ENCODE data around the gene RHBDL1.

Gene RHBDL1

DNA sequence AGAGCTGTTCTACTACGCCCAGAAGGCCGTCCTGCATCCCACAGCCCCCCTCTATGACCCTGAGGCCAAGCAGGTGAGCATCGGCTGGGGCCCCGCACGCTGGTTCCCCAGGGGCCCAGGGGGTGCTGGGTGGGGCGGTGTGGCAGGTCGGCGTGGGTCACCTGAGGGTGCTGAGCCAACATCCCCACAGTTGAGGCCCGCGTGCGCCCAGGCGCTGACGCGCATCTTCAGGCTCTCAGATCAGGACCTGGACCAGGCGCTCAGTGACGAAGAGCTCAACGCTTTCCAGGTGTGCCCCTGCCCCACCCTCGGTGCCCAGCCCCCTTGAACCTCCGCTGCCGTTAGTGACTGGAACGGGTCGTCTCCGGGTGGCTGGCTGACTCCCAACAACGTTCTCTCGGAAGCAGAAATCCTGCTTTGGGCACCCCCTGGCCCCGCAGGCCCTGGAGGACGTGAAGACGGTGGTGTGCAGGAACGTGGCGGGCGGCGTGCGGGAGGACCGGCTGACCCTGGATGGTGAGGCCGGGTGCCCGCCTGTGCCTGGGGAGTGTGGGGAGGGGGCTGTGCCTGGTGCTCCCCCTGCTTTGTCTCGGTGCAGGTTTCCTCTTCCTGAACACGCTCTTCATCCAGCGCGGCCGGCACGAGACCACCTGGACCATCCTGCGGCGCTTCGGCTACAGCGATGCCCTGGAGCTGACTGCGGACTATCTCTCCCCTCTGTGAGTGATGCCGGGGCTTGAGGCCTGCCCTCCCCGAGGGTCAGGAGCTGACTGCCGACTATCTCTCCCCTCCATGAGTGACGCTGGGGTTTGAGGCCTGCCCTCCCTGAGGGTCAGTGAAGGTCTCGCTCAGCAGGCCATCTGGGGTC lies 4.8 kb upstream of the RHBDL1 start:
- peaks cover 10% of the 10 kb centered on the region for H3K36me3 Mint-ChIP-seq
- peaks cover 7% of the 10 kb centered on the region for H3K27me3 Mint-ChIP-seq
- no peaks in the 10 kb centered on the region for H3K9me3 Mint-ChIP-seq
- no peak for DNase-seq (ENCODE audit: low spot score in 2 of 2)
- H3K27ac Mint-ChIP-seq: no peak overlapping the region
- no peak for ATAC-seq (ENCODE audit: low read depth)
- peaks cover 9% of the 10 kb centered on the region for H3K4me1 Mint-ChIP-seq
- H3K4me3 Mint-ChIP-seq: no peak overlapping the region

DNA sequence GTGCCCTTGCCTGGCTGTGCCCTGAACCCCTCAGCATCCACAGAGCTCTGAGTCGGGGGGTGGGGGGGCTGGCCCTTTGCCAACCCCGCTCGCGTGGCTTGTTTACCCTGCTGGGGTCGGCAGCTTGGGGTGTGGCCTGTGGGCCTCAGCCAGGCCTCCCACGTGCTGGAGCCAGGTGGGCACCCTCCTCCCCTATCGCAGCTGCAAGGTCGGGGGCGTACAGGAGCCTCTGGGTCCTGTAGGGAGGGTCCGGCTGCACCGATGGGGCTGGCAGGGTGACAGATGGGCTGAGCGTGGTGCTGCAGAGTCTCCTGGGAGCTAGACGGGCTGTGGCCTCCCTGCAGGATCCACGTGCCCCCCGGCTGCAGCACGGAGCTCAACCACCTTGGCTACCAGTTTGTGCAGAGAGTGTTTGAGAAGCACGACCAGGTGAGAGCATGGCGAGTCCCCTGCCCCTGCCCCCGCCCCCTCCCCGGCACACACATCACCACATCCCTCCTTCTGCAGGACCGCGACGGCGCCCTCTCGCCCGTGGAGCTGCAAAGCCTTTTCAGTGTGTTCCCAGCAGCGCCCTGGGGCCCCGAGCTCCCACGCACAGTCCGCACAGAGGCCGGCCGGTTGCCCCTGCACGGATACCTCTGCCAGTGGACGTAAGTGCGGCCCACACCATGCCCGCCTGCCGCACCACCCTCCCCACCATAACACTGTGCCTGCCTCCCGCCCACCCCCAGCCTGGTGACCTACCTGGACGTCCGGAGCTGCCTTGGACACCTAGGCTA lies 3.9 kb upstream of the RHBDL1 start:
- ATAC-seq (ENCODE audit: low read depth): no peak
- Mint-ChIP-seq H3K27me3 (peaks cover 7% of the 10 kb centered on the region), H3K9me3 (no peaks in the 10 kb centered on the region), H3K4me3 (no peak overlapping the region), H3K27ac (no peak overlapping the region), H3K4me1 (peaks cover 9% of the 10 kb centered on the region), H3K36me3 (peaks cover 10% of the 10 kb centered on the region)
- DNase-seq (ENCODE audit: low spot score in 2 of 2): no peak

DNA sequence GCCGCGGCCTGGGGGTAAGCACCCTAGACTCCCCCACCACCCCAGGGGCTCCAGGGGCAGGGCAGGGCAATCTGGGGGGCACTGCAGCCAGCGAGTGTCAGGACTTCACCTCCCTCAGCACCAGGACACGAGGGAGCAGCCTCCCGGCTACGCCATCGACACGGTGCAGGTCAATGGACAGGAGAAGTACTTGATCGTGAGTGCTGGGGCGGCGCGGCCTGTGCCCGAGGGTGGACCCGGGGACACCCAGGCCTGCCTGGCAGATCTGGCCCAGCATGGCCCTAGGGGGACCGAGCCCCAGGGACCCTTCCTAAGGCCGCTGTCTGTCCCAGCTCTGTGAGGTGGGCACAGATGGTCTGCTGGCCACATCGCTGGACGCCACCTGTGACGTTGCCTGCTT lies 3.1 kb upstream of the RHBDL1 start:
- Mint-ChIP-seq H3K27ac (no peak overlapping the region), H3K9me3 (no peaks in the 10 kb centered on the region), H3K27me3 (peaks cover 7% of the 10 kb centered on the region), H3K4me3 (no peak overlapping the region), H3K4me1 (peaks cover 9% of the 10 kb centered on the region), H3K36me3 (peaks cover 10% of the 10 kb centered on the region)
- DNase-seq (ENCODE audit: low spot score in 2 of 2): no peak
- ATAC-seq (ENCODE audit: low read depth): no peak

DNA sequence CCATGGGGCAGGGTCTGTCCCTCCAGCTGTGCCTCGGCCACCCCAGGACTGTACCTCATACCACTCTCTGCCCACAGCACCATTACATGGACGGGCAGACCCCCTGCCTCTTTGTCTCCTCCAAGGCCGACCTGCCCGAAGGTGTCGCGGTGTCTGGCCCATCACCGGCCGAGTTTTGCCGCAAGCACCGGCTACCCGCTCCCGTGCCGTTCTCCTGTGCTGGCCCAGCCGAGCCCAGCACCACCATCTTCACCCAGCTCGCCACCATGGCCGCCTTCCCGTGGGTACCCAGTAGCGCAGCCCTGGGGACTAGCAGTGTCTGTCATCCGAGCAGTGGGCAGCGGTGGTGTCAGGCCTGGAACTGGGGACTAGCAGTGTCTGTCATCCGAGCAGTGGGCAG lies 2.6 kb upstream of the RHBDL1 start:
- Mint-ChIP-seq H3K36me3 (peaks cover 10% of the 10 kb centered on the region), H3K9me3 (no peaks in the 10 kb centered on the region), H3K27ac (no peak overlapping the region), H3K27me3 (peaks cover 8% of the 10 kb centered on the region), H3K4me1 (peaks cover 6% of the 10 kb centered on the region), H3K4me3 (no peak overlapping the region)
- ATAC-seq (ENCODE audit: low read depth) (no peak), DNase-seq (ENCODE audit: low spot score in 2 of 2) (no peak)

DNA sequence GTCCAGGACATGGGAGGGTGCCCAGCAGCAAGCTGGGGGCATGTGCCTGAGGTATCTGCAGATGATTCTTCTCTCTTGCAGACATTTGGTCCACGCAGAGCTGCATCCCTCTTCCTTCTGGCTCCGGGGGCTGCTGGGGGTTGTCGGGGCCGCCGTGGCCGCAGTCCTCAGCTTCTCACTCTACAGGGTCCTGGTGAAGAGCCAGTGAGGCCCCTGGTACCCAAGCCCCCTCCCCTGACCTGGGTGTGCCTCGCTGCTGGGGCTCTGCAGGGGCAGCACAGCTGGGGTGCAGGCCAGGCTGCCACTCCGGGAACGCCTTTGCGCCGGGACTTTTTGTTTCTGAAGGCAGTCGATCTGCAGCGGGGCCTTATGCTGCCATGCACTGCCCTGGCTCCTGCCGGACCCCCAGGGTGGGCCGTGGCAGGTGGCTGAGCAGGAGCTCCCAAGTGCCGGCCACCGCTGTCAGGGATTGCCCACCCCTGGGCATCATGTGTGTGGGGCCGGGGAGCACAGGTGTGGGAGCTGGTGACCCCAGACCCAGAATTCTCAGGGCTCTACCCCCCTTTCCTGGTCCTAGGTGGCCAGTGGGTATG lies 2.0 kb upstream of the RHBDL1 start:
- DNase-seq (ENCODE audit: low spot score in 2 of 2) (no peak), ATAC-seq (ENCODE audit: low read depth) (no peak)
- Mint-ChIP-seq H3K4me1 (peaks cover 9% of the 10 kb centered on the region), H3K27me3 (peaks cover 8% of the 10 kb centered on the region), H3K9me3 (no peaks in the 10 kb centered on the region), H3K27ac (no peak overlapping the region), H3K4me3 (no peak overlapping the region), H3K36me3 (peaks cover 10% of the 10 kb centered on the region)

DNA sequence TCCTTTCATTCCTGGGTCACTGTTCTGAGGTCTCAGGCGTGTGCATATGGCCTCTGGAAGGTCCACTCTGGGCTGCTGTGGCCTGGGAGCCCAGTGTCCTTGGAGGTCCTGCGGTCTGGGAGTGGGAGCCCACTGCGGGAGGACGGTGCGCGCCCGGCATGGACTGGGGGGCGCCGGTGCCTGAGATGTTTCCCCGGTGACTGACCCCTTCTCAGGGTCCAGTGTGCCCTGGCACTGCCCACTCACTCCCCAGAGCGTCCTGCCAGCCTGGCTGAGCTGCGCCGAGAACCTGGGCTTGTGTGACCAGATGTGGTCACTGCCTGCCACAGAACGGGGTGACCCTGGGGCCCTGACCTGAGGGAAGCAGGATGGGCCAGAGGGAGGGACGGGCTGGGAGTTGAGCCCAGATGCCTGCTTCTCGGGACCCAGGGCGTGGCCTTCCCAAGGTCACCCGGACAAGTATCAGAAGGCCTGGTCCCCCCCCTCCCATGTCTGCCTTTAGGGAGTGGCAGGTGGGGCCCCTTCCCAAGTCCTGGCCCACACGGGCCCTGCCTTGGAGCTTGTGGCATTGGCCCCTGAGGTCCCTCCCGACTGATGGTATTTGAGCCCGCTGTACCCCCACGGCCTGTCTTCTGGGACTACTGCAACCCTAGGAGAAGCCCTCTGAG lies 1.1 kb upstream of the RHBDL1 start:
- no peak overlapping the region for H3K4me3 Mint-ChIP-seq

DNA sequence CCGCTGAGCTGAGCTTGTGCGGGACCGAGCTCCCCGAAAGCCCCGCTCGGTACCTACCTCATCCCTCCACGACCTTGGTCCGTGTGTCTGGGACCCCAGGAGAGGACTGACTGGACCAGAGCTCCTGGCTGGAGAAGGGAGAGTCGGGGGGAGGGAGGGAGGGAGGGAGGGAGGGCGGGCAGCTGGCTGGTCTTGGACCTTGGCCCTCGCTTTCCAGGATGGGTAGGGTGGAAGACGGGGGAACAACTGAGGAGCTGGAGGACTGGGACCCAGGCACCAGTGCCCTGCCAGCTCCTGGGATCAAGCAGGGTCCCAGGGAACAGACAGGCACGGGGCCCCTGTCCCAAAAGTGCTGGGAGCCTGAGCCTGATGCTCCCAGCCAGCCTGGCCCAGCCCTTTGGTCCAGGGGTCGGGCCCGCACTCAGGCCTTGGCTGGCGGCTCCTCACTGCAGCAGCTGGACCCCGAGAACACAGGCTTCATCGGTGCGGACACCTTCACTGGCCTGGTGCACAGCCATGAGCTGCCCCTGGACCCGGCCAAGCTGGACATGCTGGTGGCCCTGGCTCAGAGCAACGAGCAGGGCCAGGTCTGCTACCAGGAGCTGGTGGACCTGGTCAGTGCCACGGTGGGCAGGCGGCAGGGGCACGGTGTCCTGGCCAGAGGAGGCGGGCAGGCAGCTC lies 553 bp downstream of the RHBDL1 start:
- Mint-ChIP-seq H3K4me3 (no peak overlapping the region), H3K36me3 (peaks cover 7% of the 10 kb centered on the region), H3K27ac (no peak overlapping the region), H3K4me1 (peaks cover 14% of the 10 kb centered on the region), H3K9me3 (no peaks in the 10 kb centered on the region), H3K27me3 (peaks cover 8% of the 10 kb centered on the region)
- ATAC-seq (ENCODE audit: low read depth): no peak
- DNase-seq (ENCODE audit: low spot score in 2 of 2): no peak

More for the DNA sequence above, 1.1 kb upstream of the RHBDL1 start:
- DNase-seq (ENCODE audit: low spot score in 2 of 2) (no peak), ATAC-seq (ENCODE audit: low read depth) (no peak)
- H3K36me3 Mint-ChIP-seq: peaks cover 10% of the 10 kb centered on the region
- H3K27ac Mint-ChIP-seq: no peak overlapping the region
- H3K9me3 Mint-ChIP-seq: no peaks in the 10 kb centered on the region
- peaks cover 11% of the 10 kb centered on the region for H3K4me1 Mint-ChIP-seq
- peaks cover 8% of the 10 kb centered on the region for H3K27me3 Mint-ChIP-seq

DNA sequence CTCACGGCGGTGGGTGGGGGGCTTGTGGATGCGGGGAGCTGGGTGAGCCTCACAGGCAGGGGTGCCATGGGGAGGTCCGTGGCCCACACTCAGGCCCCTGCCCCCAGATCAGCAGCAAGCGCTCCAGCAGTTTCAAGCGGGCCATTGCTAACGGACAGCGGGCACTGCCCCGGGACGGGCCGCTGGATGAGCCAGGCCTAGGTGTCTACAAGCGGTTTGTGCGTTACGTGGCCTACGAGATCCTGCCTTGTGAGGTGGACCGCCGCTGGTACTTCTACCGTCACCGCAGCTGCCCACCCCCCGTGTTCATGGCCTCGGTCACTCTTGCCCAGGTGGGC lies 1.1 kb downstream of the RHBDL1 start:
- H3K36me3 Mint-ChIP-seq: peaks cover 6% of the 10 kb centered on the region
- H3K9me3 Mint-ChIP-seq: no peaks in the 10 kb centered on the region
- DNase-seq (ENCODE audit: low spot score in 2 of 2) (no peak), ATAC-seq (ENCODE audit: low read depth) (no peak)
- H3K4me1 Mint-ChIP-seq: peaks cover 15% of the 10 kb centered on the region
- H3K27ac Mint-ChIP-seq: no peak overlapping the region
- peak overlapping the region; percentile 14 for H3K4me3 Mint-ChIP-seq
- peaks cover 8% of the 10 kb centered on the region for H3K27me3 Mint-ChIP-seq

DNA sequence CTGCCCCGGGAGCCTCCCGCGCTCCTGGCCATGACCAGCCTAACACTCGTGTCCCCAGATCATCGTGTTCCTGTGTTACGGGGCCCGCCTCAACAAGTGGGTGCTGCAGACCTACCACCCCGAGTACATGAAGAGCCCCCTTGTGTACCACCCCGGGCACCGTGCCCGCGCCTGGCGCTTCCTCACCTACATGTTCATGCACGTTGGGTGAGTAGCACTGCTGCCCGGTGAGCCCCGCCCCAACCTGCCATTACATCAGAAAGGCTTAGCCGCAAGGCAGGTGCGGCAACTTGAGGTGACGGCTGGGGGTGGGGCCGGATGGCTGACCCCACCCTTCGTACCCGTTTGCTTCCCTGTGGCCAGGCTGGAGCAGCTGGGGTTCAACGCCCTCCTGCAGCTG lies 1.4 kb downstream of the RHBDL1 start:
- H3K4me3 Mint-ChIP-seq: peak overlapping the region; percentile 29
- H3K9me3 Mint-ChIP-seq: no peaks in the 10 kb centered on the region
- peaks cover 8% of the 10 kb centered on the region for H3K27me3 Mint-ChIP-seq
- ATAC-seq (ENCODE audit: low read depth) (peak; percentile 14), DNase-seq (ENCODE audit: low spot score in 2 of 2) (no peak)
- H3K36me3 Mint-ChIP-seq: peaks cover 6% of the 10 kb centered on the region
- H3K4me1 Mint-ChIP-seq: peaks cover 15% of the 10 kb centered on the region
- H3K27ac Mint-ChIP-seq: no peak overlapping the region

DNA sequence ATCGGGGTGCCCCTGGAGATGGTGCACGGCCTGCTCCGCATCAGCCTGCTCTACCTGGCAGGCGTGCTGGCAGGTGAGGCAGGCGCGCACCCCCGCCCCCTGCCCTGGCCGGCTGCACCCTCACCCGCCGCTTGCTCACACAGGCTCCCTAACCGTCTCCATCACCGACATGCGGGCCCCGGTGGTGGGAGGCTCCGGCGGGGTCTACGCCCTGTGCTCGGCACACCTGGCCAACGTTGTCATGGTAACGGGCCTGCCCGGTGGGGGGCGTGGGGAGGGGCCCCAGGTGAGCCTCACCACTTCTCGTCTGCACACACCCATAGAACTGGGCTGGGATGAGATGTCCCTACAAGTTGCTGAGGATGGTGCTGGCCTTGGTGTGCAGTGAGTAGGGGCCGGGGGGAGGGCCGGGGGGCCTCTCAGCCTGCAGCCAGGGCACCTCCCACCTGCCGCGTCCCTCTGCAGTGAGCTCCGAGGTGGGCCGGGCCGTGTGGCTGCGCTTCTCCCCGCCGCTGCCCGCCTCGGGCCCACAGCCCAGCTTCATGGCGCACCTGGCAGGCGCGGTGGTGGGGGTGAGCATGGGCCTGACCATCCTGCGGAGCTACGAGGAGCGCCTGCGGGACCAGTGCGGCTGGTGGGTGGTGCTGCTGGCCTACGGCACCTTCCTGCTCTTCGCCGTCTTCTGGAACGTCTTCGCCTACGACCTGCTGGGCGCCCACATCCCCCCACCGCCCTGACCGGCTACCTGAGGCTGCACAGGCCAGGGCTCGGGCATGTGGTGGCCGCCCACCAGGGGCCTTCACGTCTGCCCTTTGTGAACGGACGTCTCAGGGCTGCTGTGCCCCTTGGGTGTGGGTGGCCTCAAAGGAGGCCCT lies 2.1 kb downstream of the RHBDL1 start:
- Mint-ChIP-seq H3K27ac (no peak overlapping the region), H3K27me3 (peaks cover 8% of the 10 kb centered on the region), H3K4me1 (peaks cover 16% of the 10 kb centered on the region), H3K9me3 (no peaks in the 10 kb centered on the region), H3K36me3 (peaks cover 9% of the 10 kb centered on the region), H3K4me3 (peak overlapping the region; percentile 29)
- ATAC-seq (ENCODE audit: low read depth): no peak
- DNase-seq (ENCODE audit: low spot score in 2 of 2): no peak

DNA sequence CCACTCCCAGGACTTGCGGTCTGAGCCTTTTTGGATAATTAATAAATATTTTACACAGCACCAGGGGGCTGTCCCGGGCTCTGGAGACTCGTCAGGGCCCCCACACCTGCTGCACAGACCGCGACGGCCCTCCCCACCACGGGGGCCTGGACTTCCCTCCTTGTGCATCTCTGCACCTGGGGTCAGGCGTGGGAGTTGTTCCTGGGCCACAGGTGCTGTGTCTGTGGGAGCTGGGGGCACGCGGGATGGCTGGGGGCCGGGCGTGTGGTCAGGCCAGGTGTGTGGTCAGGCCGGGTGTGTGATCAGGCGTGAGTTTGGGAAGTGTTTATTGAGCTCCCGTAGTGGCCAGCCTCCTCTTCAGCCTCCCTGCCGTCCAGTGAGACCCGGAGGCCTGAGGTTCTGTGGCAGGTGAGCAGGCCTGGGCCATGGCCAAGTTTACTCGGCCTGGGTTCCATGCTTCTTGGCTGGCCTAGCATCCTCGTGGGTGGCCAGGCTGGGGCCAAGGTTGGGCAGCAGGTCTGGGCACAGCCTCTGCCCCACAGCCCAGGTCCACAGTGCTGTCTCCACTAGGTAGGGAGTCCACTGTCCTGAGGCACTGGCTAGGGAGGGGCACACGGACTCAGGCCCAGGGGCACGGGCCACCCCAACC lies 2.9 kb downstream of the RHBDL1 start:
- no peak overlapping the region for H3K27ac Mint-ChIP-seq
- DNase-seq (ENCODE audit: low spot score in 2 of 2) (no peak), ATAC-seq (ENCODE audit: low read depth) (no peak)
- no peaks in the 10 kb centered on the region for H3K9me3 Mint-ChIP-seq
- H3K36me3 Mint-ChIP-seq: peaks cover 6% of the 10 kb centered on the region
- H3K27me3 Mint-ChIP-seq: peaks cover 8% of the 10 kb centered on the region
- peaks cover 18% of the 10 kb centered on the region for H3K4me1 Mint-ChIP-seq
- no peak overlapping the region for H3K4me3 Mint-ChIP-seq

DNA sequence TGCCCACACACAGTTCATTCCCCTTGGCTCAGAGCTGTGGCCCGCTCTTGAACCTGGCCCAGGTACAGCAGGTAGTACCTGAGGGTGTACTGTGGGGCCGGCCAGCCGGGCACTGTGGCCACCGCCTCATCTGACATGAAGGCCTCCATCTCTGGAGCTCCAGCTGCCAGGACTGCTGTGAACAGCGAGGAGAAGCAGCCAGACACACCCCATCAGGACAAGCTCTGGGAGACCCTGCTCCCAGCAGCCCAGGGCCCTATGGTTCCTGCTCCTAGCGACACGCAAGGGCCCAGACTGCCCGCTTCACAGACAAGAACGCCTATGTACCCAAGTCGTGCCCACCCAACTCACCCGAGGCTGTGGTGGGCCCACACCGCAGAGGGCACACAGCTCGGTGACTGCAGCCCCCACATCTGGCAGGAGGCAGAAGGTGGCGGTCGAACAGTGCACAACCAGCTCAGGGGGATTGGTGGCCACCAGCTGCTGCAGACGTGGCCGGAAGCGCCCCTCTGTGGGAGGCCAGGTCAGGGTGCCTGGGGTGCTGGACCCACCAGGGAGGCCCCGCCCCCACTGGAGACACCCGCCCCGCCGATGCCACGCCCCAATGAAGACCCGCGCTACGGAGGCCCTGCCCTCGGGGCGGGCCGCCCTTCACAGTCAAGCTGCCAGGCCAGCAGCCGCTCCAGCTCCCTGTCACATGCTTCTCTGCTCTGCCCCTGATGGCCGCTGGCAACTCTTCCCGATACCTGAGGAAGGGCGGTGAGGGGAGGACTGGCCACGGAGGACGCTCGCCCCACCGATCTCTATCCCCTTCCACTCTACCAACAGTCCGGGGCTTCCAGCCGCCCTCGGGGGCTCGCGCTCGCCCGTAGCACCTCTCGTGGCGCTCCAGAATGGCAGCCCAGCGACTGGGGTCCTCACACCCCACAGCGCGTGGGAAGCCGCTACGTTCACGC lies 3.7 kb downstream of the RHBDL1 start:
- ATAC-seq (ENCODE audit: low read depth): no peak
- DNase-seq (ENCODE audit: low spot score in 2 of 2): no peak
- H3K27me3 Mint-ChIP-seq: peaks cover 8% of the 10 kb centered on the region
- peak overlapping the region; percentile 84 for H3K4me3 Mint-ChIP-seq
- peaks cover 18% of the 10 kb centered on the region for H3K4me1 Mint-ChIP-seq
- H3K36me3 Mint-ChIP-seq: peaks cover 6% of the 10 kb centered on the region
- H3K9me3 Mint-ChIP-seq: no peaks in the 10 kb centered on the region
- H3K27ac Mint-ChIP-seq: no peak overlapping the region

Measured in memory B cell (primary cell).